Loucy (cell line): ENCODE data around the gene TMED7.

Experiments
- H2AFZ ChIP-seq: fragments of 200-600 bp; sonication (generic); 2 replicates; pipeline ENCODE4 v1.6.0; 2016; ENCODE audit warnings: antibody characterized with exemption, mild to moderate bottlenecking, low read length, moderate library complexity
- H3F3A ChIP-seq: fragments of 200-600 bp; 2 replicates; pipeline ENCODE4 v1.6.0; 2016; ENCODE audit warnings: antibody characterized with exemption, low read depth, mild to moderate bottlenecking
- H3K27me3 ChIP-seq: fragments of 200-600 bp; sonication (generic); 2 replicates; pipeline ENCODE4 v1.6.1; 2014; ENCODE audit warnings: low read length, mild to moderate bottlenecking; ENCODE audit not compliant: insufficient read depth, poor library complexity, severe bottlenecking
- H3K36me3 ChIP-seq: fragments of 200-600 bp; sonication (generic); 2 replicates; pipeline ENCODE4 v1.6.1; 2016; ENCODE audit warnings: low read length; ENCODE audit not compliant: insufficient read depth
- H3K4me1 ChIP-seq: fragments of 200-600 bp; sonication (generic); 2 replicates; pipeline ENCODE4 v1.5.1; 2014; ENCODE audit warnings: low read length, mild to moderate bottlenecking; ENCODE audit not compliant: insufficient read depth, poor library complexity, severe bottlenecking
- H3K4me2 ChIP-seq: fragments of 200-600 bp; sonication (generic); 2 replicates; pipeline ENCODE4 v1.6.0; 2014; ENCODE audit warnings: antibody characterized with exemption, low read length, low read depth, mild to moderate bottlenecking; ENCODE audit not compliant: poor library complexity, severe bottlenecking
- H3K4me3 ChIP-seq: fragments of 200-600 bp; sonication (generic); 2 replicates; pipeline ENCODE4 v1.5.1; 2014; ENCODE audit warnings: low read length, mild to moderate bottlenecking, mixed read lengths; ENCODE audit not compliant: poor library complexity, severe bottlenecking
- H3K79me2 ChIP-seq: fragments of 200-600 bp; sonication (generic); 2 replicates; pipeline ENCODE4 v1.6.1; 2014; ENCODE audit warnings: low read length; ENCODE audit not compliant: insufficient read depth
- H3K9ac ChIP-seq: fragments of 200-600 bp; sonication (generic); 2 replicates; pipeline ENCODE4 v1.6.0; 2014; ENCODE audit warnings: mild to moderate bottlenecking, low read depth, low read length, moderate library complexity; ENCODE audit not compliant: poor library complexity, severe bottlenecking
- H3K9me2 ChIP-seq: fragments of 200-600 bp; sonication (generic); replicated peaks from 2 replicates; pipeline ENCODE4 v1.6.1; 2016; ENCODE audit warnings: low read depth, low read length, mixed read lengths
- H3K9me3 ChIP-seq: fragments of 200-600 bp; sonication (generic); 2 replicates; pipeline ENCODE4 v1.6.1; 2014; ENCODE audit warnings: mild to moderate bottlenecking, antibody characterized with exemption, low read length, low read depth; ENCODE audit not compliant: insufficient read depth
- H4K20me1 ChIP-seq: fragments of 200-600 bp; sonication (generic); 2 replicates; pipeline ENCODE4 v1.6.0; 2014; ENCODE audit warnings: antibody characterized with exemption, low read length, mild to moderate bottlenecking; ENCODE audit not compliant: insufficient read depth, poor library complexity, severe bottlenecking
- CTCF ChIP-seq: fragments of 200-600 bp; sonication (generic); conservative IDR thresholded peaks from 2 replicates; pipeline ENCODE4 v1.5.1; 2014; ENCODE audit warnings: mild to moderate bottlenecking, antibody characterized with exemption, low read length
- EZH2phosphoT487 ChIP-seq: fragments of 200-600 bp; IDR thresholded peaks from 2 replicates; pipeline ENCODE4 v1.6.1; 2018; ENCODE audit warnings: antibody characterized with exemption, mild to moderate bottlenecking, moderate library complexity, borderline replicate concordance

TMED7 gene

GRCh38 chr5:115626445-115626823 lies 598 bp upstream of the TMED7 start:
- peak overlapping the region; percentile 84 for H2AFZ ChIP-seq
- peak overlapping the region; percentile 77 for H3K9ac ChIP-seq
- H3K4me3 ChIP-seq, result peak overlapping the region; percentile 94
- H3K9me3 ChIP-seq, result no peaks in the 10 kb centered on the region
- no peaks in the 10 kb centered on the region for H3K9me2 ChIP-seq
- H3K4me1 ChIP-seq, result peaks cover 14% of the 10 kb centered on the region
- TF ChIP-seq CTCF (no peak), EZH2phosphoT487 (no peak)
- peaks cover 32% of the 10 kb centered on the region for H4K20me1 ChIP-seq
- H3K36me3 ChIP-seq, result no peaks in the 10 kb centered on the region
- no peaks in the 10 kb centered on the region for H3K27me3 ChIP-seq
- peaks cover 44% of the 10 kb centered on the region for H3K79me2 ChIP-seq
- peak overlapping the region; percentile 84 for H3K4me2 ChIP-seq
- no peaks in the 10 kb centered on the region for H3F3A ChIP-seq

- Histone ChIP-seq H3K4me2 (peak overlapping the region; percentile 95), H3F3A (no peaks in the 10 kb centered on the region), H3K4me1 (peaks cover 22% of the 10 kb centered on the region), H3K27me3 (no peaks in the 10 kb centered on the region), H3K9me3 (no peaks in the 10 kb centered on the region), H4K20me1 (peaks cover 32% of the 10 kb centered on the region), H3K9ac (peak overlapping the region; percentile 87), H2AFZ (no peak overlapping the region), H3K4me3 (peak overlapping the region; percentile 94), H3K79me2 (peaks cover 56% of the 10 kb centered on the region), H3K9me2 (no peaks in the 10 kb centered on the region), H3K36me3 (peaks cover 6% of the 10 kb centered on the region; the same call in 1 of the 2 replicates)
- no peak for TF ChIP-seq CTCF
- no peak for TF ChIP-seq EZH2phosphoT487
Observed at GRCh38 chr5:115624994-115625393, 842 bp downstream of the TMED7 start.

- Histone ChIP-seq H3K9me3 (no peaks in the 10 kb centered on the region), H3K36me3 (peaks cover 19% of the 10 kb centered on the region; the same call in 1 of the 2 replicates), H3K4me3 (peak overlapping the region; percentile 94), H3K9ac (peak overlapping the region; percentile 87), H3K79me2 (peaks cover 66% of the 10 kb centered on the region), H4K20me1 (peaks cover 34% of the 10 kb centered on the region), H2AFZ (no peak overlapping the region), H3K4me2 (peak overlapping the region; percentile 95), H3F3A (no peaks in the 10 kb centered on the region), H3K4me1 (peaks cover 22% of the 10 kb centered on the region), H3K9me2 (no peaks in the 10 kb centered on the region), H3K27me3 (no peaks in the 10 kb centered on the region)
- TF ChIP-seq CTCF (no peak), EZH2phosphoT487 (no peak)
Observed at GRCh38 chr5:115623658-115624057, 2.2 kb downstream of the TMED7 start.
